Fibroblast of lung (primary cell): ENCODE results near the gene MLXIPL. TPM values are rescaled to one million over a fixed set of nuclear protein-coding genes. Genes with fewer than 3 reads are reported as not detected.

Experiments
- DNase-seq, 2 donors: peaks; one replicate each; pipeline versions ENCODE4 v3.0.0 to v3.0.0-alpha.2; 2010; ENCODE audit warnings: low read depth in 2 of 2
- H2AFZ ChIP-seq: 2 replicates; pipeline ENCODE4 v1.5.1; 2012; ENCODE audit warnings: low read length, control low read depth, inconsistent platforms
- H3K27ac ChIP-seq: 2 replicates; pipeline ENCODE4 v1.5.1; 2011; ENCODE audit warnings: low read length, control low read depth; ENCODE audit not compliant: insufficient read depth
- H3K27me3 ChIP-seq: 2 replicates; pipeline ENCODE4 v1.5.1; 2011; ENCODE audit warnings: mild to moderate bottlenecking, low read length; ENCODE audit not compliant: control insufficient read depth, insufficient read depth
- H3K36me3 ChIP-seq: 2 replicates; pipeline ENCODE4 v1.5.1; 2011; ENCODE audit warnings: low read length; ENCODE audit not compliant: control insufficient read depth, insufficient read depth
- H3K4me1 ChIP-seq: 2 replicates; pipeline ENCODE4 v1.5.1; 2011; ENCODE audit warnings: low read length; ENCODE audit not compliant: control insufficient read depth, insufficient read depth; ENCODE audit errors: extremely low read depth
- H3K4me2 ChIP-seq: 2 replicates; pipeline ENCODE4 v1.5.1; 2011; ENCODE audit warnings: low read length, control low read depth; ENCODE audit not compliant: insufficient read depth; ENCODE audit errors: extremely low read depth
- H3K4me3 ChIP-seq, 4 experiments: fragments of 200-600 bp in 1 of 4; sonication (generic) in 1 of 4; replicated peaks in 1 of 4; 2 replicates each; pipeline ENCODE4 v1.5.1; 2011 to 2016; ENCODE audit warnings: low read length in 4 of 4, low read depth in 3 of 4, mild to moderate bottlenecking in 3 of 4, control low read depth in 2 of 4, inconsistent platforms in 1 of 4, mixed read lengths in 1 of 4; ENCODE audit not compliant: insufficient read depth in 1 of 4; ENCODE audit errors: control extremely low read depth in 1 of 4
- H3K79me2 ChIP-seq: 2 replicates; pipeline ENCODE4 v1.5.1; 2012; ENCODE audit warnings: mild to moderate bottlenecking, low read length, inconsistent platforms; ENCODE audit not compliant: control insufficient read depth, insufficient read depth
- H3K9ac ChIP-seq: 2 replicates; pipeline ENCODE4 v1.5.1; 2011; ENCODE audit warnings: mild to moderate bottlenecking, low read length, control low read depth; ENCODE audit not compliant: insufficient read depth
- H3K9me3 ChIP-seq: 2 replicates; pipeline ENCODE4 v1.5.1; 2012; ENCODE audit warnings: low read depth, low read length; ENCODE audit not compliant: control insufficient read depth, insufficient read depth
- H4K20me1 ChIP-seq: 2 replicates; pipeline ENCODE4 v1.5.1; 2011; ENCODE audit warnings: low read length; ENCODE audit not compliant: control insufficient read depth, insufficient read depth; ENCODE audit errors: extremely low read depth
- EZH2 ChIP-seq: IDR thresholded peaks from 2 replicates; pipeline ENCODE4 v1.5.1; 2012; ENCODE audit warnings: low read length, control low read depth, mild to moderate bottlenecking; ENCODE audit errors: missing control alignments
- polyA plus RNA-seq, 2 donors: library from polyadenylated mRNA; depleted of rRNA in 1 of 2; stranded (reverse) in 1 of 2; unstranded in 1 of 2; fragments of >200 nt; gene quantifications; 2 replicates each; pipeline ENCODE4 v1.2.1, GENCODE V29; 2011 to 2012; ENCODE audit warnings: missing spikeins in 1 of 2
- total RNA-seq: library from RNA; depleted of rRNA; stranded (reverse); fragments of >200 nt; gene quantifications from 2 replicates; pipeline ENCODE4 v1.2.1, GENCODE V29; 2014
- TF ChIP-seq, protein P1 (sequence below), 2 donors: IDR thresholded peaks in 1 of 2; conservative IDR thresholded peaks in 1 of 2; 1 replicate in 1 of 2; 2 replicates in 1 of 2; pipeline ENCODE4 v1.5.1; 2011 to 2012; ENCODE audit warnings: low read length in 2 of 2, control low read depth in 1 of 2, inconsistent platforms in 1 of 2, low read depth in 1 of 2, mild to moderate bottlenecking in 1 of 2

Gene MLXIPL
- total and polyA plus RNA-seq, 2 donors (not counting 1 experiment from before 2014, with no cell fraction given) = not detected

DNA sequence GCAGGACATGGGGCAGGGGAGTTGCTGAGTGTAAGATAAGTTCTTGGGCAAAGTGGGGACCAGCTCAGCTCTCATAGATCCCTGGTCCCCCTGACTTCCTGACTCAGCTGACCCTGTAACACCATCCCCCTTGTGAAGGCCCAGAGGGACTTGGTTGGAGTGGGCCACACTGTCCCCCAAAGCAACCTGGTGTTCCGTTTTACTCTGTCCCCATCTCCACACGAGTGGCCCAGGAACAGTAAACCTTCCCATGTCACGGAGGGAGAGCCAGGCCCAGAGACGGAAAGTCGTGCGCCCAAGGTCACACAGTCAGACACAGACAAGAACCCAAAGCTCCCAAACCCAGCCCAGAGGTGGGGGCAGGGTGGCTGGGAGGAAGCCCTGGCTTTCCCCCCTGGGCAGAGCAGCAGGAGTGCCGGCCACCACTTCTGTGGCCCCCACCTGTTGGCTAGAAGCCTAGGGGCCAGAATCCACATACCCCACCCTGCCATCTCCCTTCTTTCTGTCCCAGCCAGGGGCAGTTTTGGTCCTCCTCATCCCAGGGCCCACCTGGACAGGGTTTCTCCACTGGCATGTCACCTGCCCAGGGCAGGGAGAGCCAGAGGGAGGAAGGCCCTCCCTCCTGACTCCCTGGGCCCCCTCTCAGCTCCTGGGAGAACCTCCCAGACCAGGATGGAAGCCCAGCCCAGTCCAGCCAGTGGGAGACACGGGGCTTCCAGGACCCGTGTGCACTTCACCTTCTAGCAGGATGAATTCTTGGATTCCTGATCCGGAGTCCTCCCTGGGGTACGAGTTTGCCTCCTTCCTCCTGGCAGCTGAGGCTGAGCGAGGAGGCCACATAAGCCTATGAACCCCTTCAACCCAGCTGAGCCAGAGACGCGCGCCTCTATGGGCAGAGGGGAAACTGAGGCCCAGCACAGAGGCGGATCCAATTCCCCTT is 22.7 kb upstream of the MLXIPL start:
- DNase-seq = no peak
- Histone ChIP-seq H4K20me1 (no peaks in the 10 kb centered on the region), H3K79me2 (no peaks in the 10 kb centered on the region), H3K36me3 (no peaks in the 10 kb centered on the region), H3K9me3 (no peaks in the 10 kb centered on the region), H3K4me2 (no peak overlapping the region), H3K9ac (no peak overlapping the region), H3K27ac (no peak overlapping the region), H3K4me3 (no peak overlapping the region), H3K27me3 (peaks cover 51% of the 10 kb centered on the region), H2AFZ (no peak overlapping the region), H3K4me1 (no peaks in the 10 kb centered on the region)
- TF ChIP-seq EZH2 = peak; percentile 9
- TF ChIP-seq, protein P1, sequence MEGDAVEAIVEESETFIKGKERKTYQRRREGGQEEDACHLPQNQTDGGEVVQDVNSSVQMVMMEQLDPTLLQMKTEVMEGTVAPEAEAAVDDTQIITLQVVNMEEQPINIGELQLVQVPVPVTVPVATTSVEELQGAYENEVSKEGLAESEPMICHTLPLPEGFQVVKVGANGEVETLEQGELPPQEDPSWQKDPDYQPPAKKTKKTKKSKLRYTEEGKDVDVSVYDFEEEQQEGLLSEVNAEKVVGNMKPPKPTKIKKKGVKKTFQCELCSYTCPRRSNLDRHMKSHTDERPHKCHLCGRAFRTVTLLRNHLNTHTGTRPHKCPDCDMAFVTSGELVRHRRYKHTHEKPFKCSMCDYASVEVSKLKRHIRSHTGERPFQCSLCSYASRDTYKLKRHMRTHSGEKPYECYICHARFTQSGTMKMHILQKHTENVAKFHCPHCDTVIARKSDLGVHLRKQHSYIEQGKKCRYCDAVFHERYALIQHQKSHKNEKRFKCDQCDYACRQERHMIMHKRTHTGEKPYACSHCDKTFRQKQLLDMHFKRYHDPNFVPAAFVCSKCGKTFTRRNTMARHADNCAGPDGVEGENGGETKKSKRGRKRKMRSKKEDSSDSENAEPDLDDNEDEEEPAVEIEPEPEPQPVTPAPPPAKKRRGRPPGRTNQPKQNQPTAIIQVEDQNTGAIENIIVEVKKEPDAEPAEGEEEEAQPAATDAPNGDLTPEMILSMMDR (conservative IDR thresholded peaks at IDR 0.05 in 1 of 2, IDR thresholded peaks at IDR 0.05 in 1 of 2; ENCODE audit: low read depth in 1 of 2, low read length in 2 of 2) = no peak

DNA sequence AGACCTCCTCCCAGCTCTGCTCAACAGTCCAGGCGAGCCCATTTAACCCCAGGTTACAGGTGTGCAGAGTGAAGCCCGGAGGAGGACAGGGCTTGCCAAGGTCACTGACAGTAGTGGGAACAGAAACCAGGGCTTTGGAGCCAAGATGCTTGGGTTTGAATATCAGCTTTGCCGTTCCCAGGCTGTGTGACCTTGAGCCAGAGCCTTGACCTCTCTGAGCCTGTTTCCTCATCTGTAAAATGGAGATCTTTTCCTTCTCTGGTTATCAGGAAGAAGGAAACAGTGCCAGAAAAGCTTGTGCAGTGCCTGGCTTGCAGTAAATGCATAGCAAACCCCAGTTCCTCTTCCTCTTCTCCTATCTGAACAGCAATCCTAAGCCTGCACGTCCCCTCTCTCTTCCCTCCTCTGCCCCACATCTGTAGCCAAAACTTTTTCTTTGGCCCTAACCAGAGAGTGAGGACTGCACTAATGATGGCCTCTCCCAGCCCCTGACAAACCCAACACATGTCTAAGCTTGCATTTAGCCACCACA is 21.4 kb upstream of the MLXIPL start:
- Histone ChIP-seq H3K4me1 (no peaks in the 10 kb centered on the region), H3K9ac (no peak overlapping the region), H3K79me2 (no peaks in the 10 kb centered on the region), H3K9me3 (no peaks in the 10 kb centered on the region), H3K4me2 (no peak overlapping the region), H3K27me3 (peaks cover 44% of the 10 kb centered on the region), H3K36me3 (no peaks in the 10 kb centered on the region), H2AFZ (no peak overlapping the region), H3K27ac (no peak overlapping the region), H4K20me1 (no peaks in the 10 kb centered on the region), H3K4me3 (no peak overlapping the region)
- no peak for DNase-seq
- no peak for TF ChIP-seq EZH2

DNA sequence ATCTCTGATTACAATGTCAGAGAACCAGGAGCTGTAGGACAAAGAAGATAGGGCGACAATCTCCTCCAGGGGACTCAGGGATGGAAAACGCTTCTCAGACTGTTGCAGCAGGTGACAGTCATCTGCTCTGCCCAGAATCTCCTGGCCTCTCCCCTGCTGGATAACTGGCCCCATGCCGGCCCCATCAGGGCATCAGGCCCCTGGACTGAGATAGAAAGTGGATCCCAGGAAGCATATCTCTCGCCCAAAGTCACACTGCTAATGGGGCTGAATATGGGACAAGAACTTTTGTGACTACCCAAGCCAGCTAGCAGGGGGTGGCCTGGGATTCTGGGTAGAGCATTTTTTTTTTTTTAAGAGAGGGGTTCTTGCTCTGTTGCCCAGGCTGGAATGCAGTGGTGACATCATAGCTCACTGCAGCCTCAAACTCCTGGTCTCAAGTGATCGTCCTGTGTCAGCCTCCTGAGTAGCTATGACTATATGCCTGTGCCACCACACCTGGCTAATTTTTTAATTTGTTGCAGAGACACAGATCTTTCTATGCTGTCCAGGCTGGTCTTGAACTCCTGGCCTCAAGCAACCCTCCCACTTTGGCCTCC is 20.5 kb upstream of the MLXIPL start:
- no peaks in the 10 kb centered on the region for H3K36me3 ChIP-seq
- no peak overlapping the region for H3K9ac ChIP-seq
- no peaks in the 10 kb centered on the region for H3K9me3 ChIP-seq
- no peaks in the 10 kb centered on the region for H4K20me1 ChIP-seq
- H3K4me1 ChIP-seq = no peaks in the 10 kb centered on the region
- no peak overlapping the region for H2AFZ ChIP-seq
- DNase-seq = no peak
- TF ChIP-seq, protein P1 (conservative IDR thresholded peaks at IDR 0.05 in 1 of 2, IDR thresholded peaks at IDR 0.05 in 1 of 2; ENCODE audit: low read depth in 1 of 2, low read length in 2 of 2) = no peak
- no peak for TF ChIP-seq EZH2
- H3K27ac ChIP-seq = no peak overlapping the region
- H3K4me3 ChIP-seq = no peak overlapping the region
- no peaks in the 10 kb centered on the region for H3K79me2 ChIP-seq
- peaks cover 35% of the 10 kb centered on the region for H3K27me3 ChIP-seq
- H3K4me2 ChIP-seq = no peak overlapping the region
